Glutamatergic neuron (in vitro differentiated cells): ENCODE measurements around the gene GKN1. TPM values are rescaled to one million over a fixed set of nuclear protein-coding genes. Genes with fewer than 3 reads are reported as not detected.

Experiments
- DNase-seq: peaks from one replicate; pipeline ENCODE4 v3.0.0; 2022
- H3K27ac Mint-ChIP-seq: one replicate; pipeline ENCODE4 v1.8.0; 2020; ENCODE audit warnings: mild to moderate bottlenecking, mixed read lengths, inconsistent platforms; ENCODE audit not compliant: unreplicated experiment
- H3K27me3 Mint-ChIP-seq: one replicate; pipeline ENCODE4 v1.8.0; 2020; ENCODE audit warnings: mild to moderate bottlenecking, moderate library complexity, mixed read lengths, inconsistent platforms; ENCODE audit not compliant: unreplicated experiment
- H3K36me3 Mint-ChIP-seq: one replicate; pipeline ENCODE4 v1.8.0; 2020; ENCODE audit warnings: mild to moderate bottlenecking, mixed read lengths, inconsistent platforms; ENCODE audit not compliant: unreplicated experiment
- H3K4me1 Mint-ChIP-seq: one replicate; pipeline ENCODE4 v1.8.0; 2020; ENCODE audit warnings: mild to moderate bottlenecking, low read depth, mixed read lengths, inconsistent platforms; ENCODE audit not compliant: unreplicated experiment
- H3K4me3 Mint-ChIP-seq: one replicate; pipeline ENCODE4 v1.8.0; 2020; ENCODE audit warnings: mild to moderate bottlenecking, mixed read lengths, inconsistent platforms; ENCODE audit not compliant: unreplicated experiment
- H3K9me3 Mint-ChIP-seq: one replicate; pipeline ENCODE4 v1.8.0; 2020; ENCODE audit warnings: mild to moderate bottlenecking, moderate library complexity, mixed read lengths, inconsistent platforms; ENCODE audit not compliant: unreplicated experiment
- CTCF ChIP-seq: fragments of 200-600 bp; sonication (generic); IDR thresholded peaks from one replicate; pipeline ENCODE4 v1.5.0; 2021; ENCODE audit not compliant: partially characterized antibody, unreplicated experiment
- total RNA-seq: library from RNA; stranded (reverse); fragmentation: NEBNext Ultra II Directional; extraction: Animal tissue kit (Norgen Biotek cat#: 25700); gene quantifications from one replicate; pipeline ENCODE4 v1.2.1, GENCODE V29; 2021; ENCODE audit not compliant: unreplicated experiment

GKN1 gene
- total RNA-seq, 1 donor from 2014 or later: not detected

DNA sequence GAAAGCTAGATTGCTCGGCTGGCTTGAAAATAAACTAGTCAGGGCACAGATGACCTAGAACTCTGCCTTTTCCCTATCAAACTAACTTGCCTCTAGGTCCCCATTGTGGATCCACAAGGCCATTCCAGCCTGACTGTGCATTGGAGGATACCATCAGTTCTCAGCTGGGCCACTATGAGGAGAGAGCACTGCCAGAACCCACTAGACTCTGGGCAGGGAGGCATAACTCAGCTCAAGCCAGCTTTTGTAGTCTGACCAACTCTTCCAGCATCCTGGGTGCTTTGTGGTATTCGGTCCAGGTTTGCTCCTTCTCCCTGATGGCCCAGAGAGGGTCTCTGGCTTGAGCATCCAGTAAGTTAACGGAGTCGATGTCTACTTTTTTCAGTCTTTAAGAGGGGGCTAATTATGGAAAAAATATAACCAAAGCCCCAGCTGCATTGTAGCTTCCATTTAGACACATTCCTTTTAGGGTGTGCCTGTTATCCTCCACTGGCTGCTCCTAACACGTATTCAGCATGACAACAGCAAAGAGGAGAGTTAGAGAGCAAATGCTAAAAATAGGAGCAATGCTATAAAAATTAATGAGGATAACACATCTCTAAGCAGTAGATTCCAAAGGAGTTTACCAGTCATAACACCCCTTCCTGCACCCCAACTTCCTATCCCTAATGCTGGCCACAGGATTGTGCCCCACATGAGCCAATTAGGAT lies 36.9 kb upstream of the GKN1 start:
- H3K36me3 Mint-ChIP-seq: no peaks in the 10 kb centered on the region
- no peak overlapping the region for H3K4me3 Mint-ChIP-seq
- H3K27me3 Mint-ChIP-seq: peaks cover 2% of the 10 kb centered on the region
- H3K27ac Mint-ChIP-seq: no peak overlapping the region
- H3K9me3 Mint-ChIP-seq: no peaks in the 10 kb centered on the region
- TF ChIP-seq CTCF: no peak
- peaks cover 3% of the 10 kb centered on the region for H3K4me1 Mint-ChIP-seq
- DNase-seq: no peak

- Mint-ChIP-seq H3K36me3 (no peaks in the 10 kb centered on the region), H3K9me3 (no peaks in the 10 kb centered on the region), H3K4me1 (peaks cover 4% of the 10 kb centered on the region), H3K27ac (no peak overlapping the region), H3K27me3 (peaks cover 6% of the 10 kb centered on the region), H3K4me3 (no peak overlapping the region)
- DNase-seq: no peak
- no peak for TF ChIP-seq CTCF
Observed at GRCh38 chr2:68938938-68939337, 35.5 kb upstream of the GKN1 start.

- DNase-seq: no peak
- Mint-ChIP-seq H3K27me3 (peaks cover 8% of the 10 kb centered on the region), H3K4me3 (no peak overlapping the region), H3K4me1 (peaks cover 12% of the 10 kb centered on the region), H3K9me3 (no peaks in the 10 kb centered on the region), H3K36me3 (no peaks in the 10 kb centered on the region), H3K27ac (no peak overlapping the region)
- no peak for TF ChIP-seq CTCF
Observed at GRCh38 chr2:68939962-68940361, 34.5 kb upstream of the GKN1 start.

GRCh38 chr2:68940369-68940768 lies 34.1 kb upstream of the GKN1 start:
- no peak overlapping the region for H3K27ac Mint-ChIP-seq
- peaks cover 12% of the 10 kb centered on the region for H3K4me1 Mint-ChIP-seq
- H3K9me3 Mint-ChIP-seq: no peaks in the 10 kb centered on the region
- peaks cover 8% of the 10 kb centered on the region for H3K27me3 Mint-ChIP-seq
- H3K4me3 Mint-ChIP-seq: no peak overlapping the region
- no peak for TF ChIP-seq CTCF
- DNase-seq: no peak
- no peaks in the 10 kb centered on the region for H3K36me3 Mint-ChIP-seq

DNA sequence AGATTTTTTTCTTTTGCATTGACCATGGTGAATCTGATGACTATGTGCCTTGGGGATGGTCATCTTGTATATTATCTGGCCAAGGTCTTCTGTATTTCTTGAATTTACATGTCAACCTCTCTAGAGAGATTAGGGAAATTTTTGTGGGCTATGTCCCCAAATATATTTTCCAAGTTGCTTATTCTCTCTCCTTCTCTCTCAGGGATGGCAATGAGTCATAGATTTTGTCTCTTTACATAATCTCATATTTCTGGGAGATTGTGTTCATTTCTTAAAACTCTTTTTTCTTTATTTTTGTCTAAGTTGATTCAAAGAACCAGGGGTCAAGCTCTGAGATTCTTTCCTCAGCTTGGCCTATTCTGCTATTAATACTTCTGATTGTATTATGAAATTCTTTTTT lies 31.6 kb upstream of the GKN1 start:
- Mint-ChIP-seq H3K4me3 (no peak overlapping the region), H3K27me3 (peaks cover 8% of the 10 kb centered on the region), H3K9me3 (peaks cover 2% of the 10 kb centered on the region), H3K36me3 (no peaks in the 10 kb centered on the region), H3K4me1 (peaks cover 12% of the 10 kb centered on the region), H3K27ac (no peak overlapping the region)
- no peak for TF ChIP-seq CTCF
- no peak for DNase-seq
